Transverse colon (tissue), 4 donors: ENCODE measurements around the gene CERT1. TPM values are rescaled to one million over a fixed set of nuclear protein-coding genes. Genes with fewer than 3 reads are reported as not detected.
A peak's percentile ranks its signal among the peaks of the same experiment; 100 is the strongest.

ENCODE experiments used
- DNase-seq: peaks from one replicate; pipeline ENCODE4 v3.0.0-alpha.2; 2019
- H3K27ac ChIP-seq, 4 donors: fragments of 200-600 bp; sonication (generic); 2 replicates each; pipeline ENCODE4 v1.5.1; 2016 to 2018; ENCODE audit warnings: inconsistent platforms in 4 of 4
- H3K27me3 ChIP-seq: fragments of 200-600 bp; sonication (generic); 2 replicates; pipeline ENCODE4 v1.5.1; 2017; ENCODE audit warnings: inconsistent platforms
- H3K36me3 ChIP-seq, 4 donors: fragments of 200-600 bp; sonication (generic); 2 replicates each; pipeline ENCODE4 v1.5.1; 2017 to 2019; ENCODE audit warnings: inconsistent platforms in 4 of 4
- H3K4me1 ChIP-seq, 4 donors: fragments of 200-600 bp; sonication (generic); 2 replicates each; pipeline ENCODE4 v1.5.1; 2017 to 2020; ENCODE audit warnings: inconsistent platforms in 4 of 4
- H3K4me3 ChIP-seq, 4 donors: fragments of 200-600 bp; sonication (generic); 1 replicate in 1 of 4; 2 replicates in 3 of 4; pipeline versions ENCODE4 v1.5.1 to v1.6.1; 2017 to 2019; ENCODE audit warnings: inconsistent platforms in 4 of 4
- H3K9me3 ChIP-seq, 2 donors: fragments of 200-600 bp; sonication (generic); 2 replicates each; pipeline ENCODE4 v1.5.1; 2017 to 2019; ENCODE audit warnings: inconsistent platforms in 2 of 2
- EP300 ChIP-seq: sonication (generic); formaldehyde crosslinking; IDR thresholded peaks from one replicate; pipeline ENCODE4 v1.6.1; 2017; ENCODE audit warnings: antibody characterized with exemption, low read depth
- POLR2A ChIP-seq: fragments of 450-650 bp; IDR thresholded peaks from one replicate; pipeline ENCODE4 v1.6.1; 2016; ENCODE audit warnings: antibody characterized with exemption, mild to moderate bottlenecking, moderate library complexity
- POLR2AphosphoS5 ChIP-seq, 3 donors: sonication (generic); formaldehyde crosslinking; IDR thresholded peaks; one replicate each; pipeline ENCODE4 v1.6.1; 2016; ENCODE audit warnings: antibody characterized with exemption in 3 of 3
- WGBS, 2 donors: methylation state at CpG; one replicate each; pipeline ENCODE4 v1.1.5; 2018; ENCODE audit warnings: low coverage in 1 of 2; 5-methylcytosine and 5-hydroxymethylcytosine counted together
- in situ Hi-C, 4 donors: fragments of 200-750 bp; cut with MboI; loops; one replicate each; pipeline versions ENCODE4 v1.15.0 to v1.15.1; 2017; ENCODE audit warnings: low sequenced_read_pairs in 3 of 4, low pct_ligation_motif_present in 1 of 4, low pct_unique_long_range_greater_than_20kb in 1 of 4
- intact Hi-C: fragments of 100-400 bp; cut with DNase I; formaldehyde crosslinking; loops from one replicate; pipeline ENCODE4 v1.15.1; 2023; ENCODE audit warnings: low total_unique reads
- total RNA-seq, 4 donors: library from RNA; depleted of rRNA; stranded (reverse); fragments of >200 nt; gene quantifications; one replicate each; pipeline ENCODE4 v1.1.0, GENCODE V29; 2016
- TF ChIP-seq, protein P1 (sequence below), 5 experiments: fragments of 200-600 bp in 3 of 5; fragments of 450-650 bp in 2 of 5; sonication (generic) in 3 of 5; IDR thresholded peaks; 1 replicate in 2 of 5; 2 replicates in 3 of 5; pipeline ENCODE4 v1.5.1; 2016 to 2017; ENCODE audit warnings: antibody characterized with exemption in 5 of 5, inconsistent platforms in 3 of 5, mild to moderate bottlenecking in 2 of 5, moderate library complexity in 1 of 5

Gene CERT1
- total RNA-seq, 4 donors from 2014 or later: 33.2 to 59.5 (median 39.4) TPM

DNA sequence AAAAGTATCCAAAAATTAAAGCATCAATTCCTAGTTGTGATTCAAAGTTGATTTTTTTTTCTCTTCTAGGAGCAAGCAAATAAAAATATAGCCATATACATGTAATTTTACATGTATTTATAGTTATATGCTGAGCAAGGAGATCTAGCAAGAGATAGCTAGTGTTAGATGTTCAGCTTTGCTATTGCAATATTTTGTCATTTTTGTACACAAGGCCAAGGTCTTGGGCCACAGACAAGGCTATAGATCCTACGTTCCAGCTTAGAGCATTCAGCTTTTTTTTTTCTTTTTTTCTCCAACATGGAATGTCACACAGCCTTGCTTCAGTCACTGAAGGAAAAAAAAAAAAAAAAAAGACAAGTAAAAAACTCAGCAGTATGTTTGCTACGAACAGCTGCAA lies 137.6 kb downstream of the CERT1 start:
- no peak for DNase-seq
- peaks cover 0 to 24% (median 6%) of the 10 kb centered on the region in 4 donors for H3K36me3 ChIP-seq
- H3K27ac ChIP-seq: no peak overlapping the region
- no peaks in the 10 kb centered on the region for H3K9me3 ChIP-seq
- in situ Hi-C loops: no loop called here
- 76 to 84% methylated on average over 2 of the region's 2 CpGs for WGBS, 2 donors
- intact Hi-C loops: no loop called here
- H3K4me1 ChIP-seq: no peaks in the 10 kb centered on the region
- no peak overlapping the region for H3K4me3 ChIP-seq
- TF ChIP-seq POLR2AphosphoS5 (IDR thresholded peaks at IDR 0.05) (no peak), POLR2A (no peak), EP300 (no peak)
- TF ChIP-seq, protein P1, sequence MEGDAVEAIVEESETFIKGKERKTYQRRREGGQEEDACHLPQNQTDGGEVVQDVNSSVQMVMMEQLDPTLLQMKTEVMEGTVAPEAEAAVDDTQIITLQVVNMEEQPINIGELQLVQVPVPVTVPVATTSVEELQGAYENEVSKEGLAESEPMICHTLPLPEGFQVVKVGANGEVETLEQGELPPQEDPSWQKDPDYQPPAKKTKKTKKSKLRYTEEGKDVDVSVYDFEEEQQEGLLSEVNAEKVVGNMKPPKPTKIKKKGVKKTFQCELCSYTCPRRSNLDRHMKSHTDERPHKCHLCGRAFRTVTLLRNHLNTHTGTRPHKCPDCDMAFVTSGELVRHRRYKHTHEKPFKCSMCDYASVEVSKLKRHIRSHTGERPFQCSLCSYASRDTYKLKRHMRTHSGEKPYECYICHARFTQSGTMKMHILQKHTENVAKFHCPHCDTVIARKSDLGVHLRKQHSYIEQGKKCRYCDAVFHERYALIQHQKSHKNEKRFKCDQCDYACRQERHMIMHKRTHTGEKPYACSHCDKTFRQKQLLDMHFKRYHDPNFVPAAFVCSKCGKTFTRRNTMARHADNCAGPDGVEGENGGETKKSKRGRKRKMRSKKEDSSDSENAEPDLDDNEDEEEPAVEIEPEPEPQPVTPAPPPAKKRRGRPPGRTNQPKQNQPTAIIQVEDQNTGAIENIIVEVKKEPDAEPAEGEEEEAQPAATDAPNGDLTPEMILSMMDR (IDR thresholded peaks at IDR 0.05): no peak
- no peaks in the 10 kb centered on the region for H3K27me3 ChIP-seq

DNA sequence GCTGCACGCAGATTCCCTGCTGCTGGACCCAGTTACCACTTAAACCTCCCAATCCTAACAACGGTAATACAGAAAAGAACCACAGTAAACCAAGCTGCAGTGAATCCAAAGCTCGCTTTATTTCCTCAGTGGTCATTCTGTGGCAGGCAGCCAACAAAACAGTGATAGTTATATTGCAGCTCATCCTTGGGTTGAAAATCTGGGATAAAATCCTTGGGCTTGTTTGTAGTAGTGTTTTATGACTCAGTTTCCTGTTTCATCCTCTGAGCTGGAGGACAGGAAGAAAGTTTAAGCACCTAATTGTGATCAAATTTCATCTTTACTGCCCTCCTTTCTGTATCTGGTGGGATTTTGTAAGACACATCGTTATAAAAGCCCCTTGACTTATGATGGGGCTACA lies 143.0 kb downstream of the CERT1 start:
- in situ Hi-C loops (no loop called here), intact Hi-C loops (no loop called here)
- Histone ChIP-seq H3K27me3 (no peaks in the 10 kb centered on the region), H3K9me3 (no peaks in the 10 kb centered on the region), H3K36me3 (peaks cover 0 to under 1% (median 0%) of the 10 kb centered on the region in 4 donors), H3K4me3 (no peak overlapping the region), H3K27ac (no peak overlapping the region), H3K4me1 (peaks cover 0 to 2% (median 0%) of the 10 kb centered on the region in 4 donors)
- 79 to 84% methylated on average over 4 of the region's 4 CpGs for whole genome bisulfite sequencing, 2 donors
- no peak for DNase-seq
- TF ChIP-seq POLR2AphosphoS5 (IDR thresholded peaks at IDR 0.05) (no peak), EP300 (no peak), POLR2A (no peak)
- TF ChIP-seq, protein P1 (IDR thresholded peaks at IDR 0.05): no peak

DNA sequence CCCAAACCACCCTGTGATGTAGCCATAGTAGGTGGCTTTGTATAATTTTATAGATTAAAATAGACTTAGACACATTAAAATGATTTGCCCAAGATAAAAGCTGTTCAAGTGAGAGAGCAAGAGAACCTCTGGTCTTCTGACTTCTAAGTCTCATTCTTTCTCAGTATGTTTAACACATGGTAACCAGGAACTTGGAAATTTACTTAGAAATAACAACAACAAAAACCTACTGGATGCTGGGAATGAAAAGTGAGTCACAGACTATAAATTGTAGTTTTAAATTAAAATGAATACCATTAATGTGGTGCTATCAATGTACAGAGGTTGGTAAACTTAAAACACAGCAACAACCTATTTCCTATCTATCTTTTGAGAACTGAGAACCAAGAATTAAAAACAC lies 144.0 kb downstream of the CERT1 start:
- in situ Hi-C loops (no loop called here), intact Hi-C loops (no loop called here)
- no peaks in the 10 kb centered on the region for H3K27me3 ChIP-seq
- H3K36me3 ChIP-seq: no peaks in the 10 kb centered on the region
- peak overlapping the region in 1 of 4 donors; percentile 41 for H3K27ac ChIP-seq
- TF ChIP-seq, protein P1 (IDR thresholded peaks at IDR 0.05): no peak
- TF ChIP-seq POLR2A (no peak), EP300 (no peak), POLR2AphosphoS5 (IDR thresholded peaks at IDR 0.05) (no peak)
- H3K4me3 ChIP-seq: no peak overlapping the region
- H3K4me1 ChIP-seq: peaks cover 0 to 8% (median 0%) of the 10 kb centered on the region in 4 donors
- DNase-seq: no peak
- H3K9me3 ChIP-seq: no peaks in the 10 kb centered on the region

DNA sequence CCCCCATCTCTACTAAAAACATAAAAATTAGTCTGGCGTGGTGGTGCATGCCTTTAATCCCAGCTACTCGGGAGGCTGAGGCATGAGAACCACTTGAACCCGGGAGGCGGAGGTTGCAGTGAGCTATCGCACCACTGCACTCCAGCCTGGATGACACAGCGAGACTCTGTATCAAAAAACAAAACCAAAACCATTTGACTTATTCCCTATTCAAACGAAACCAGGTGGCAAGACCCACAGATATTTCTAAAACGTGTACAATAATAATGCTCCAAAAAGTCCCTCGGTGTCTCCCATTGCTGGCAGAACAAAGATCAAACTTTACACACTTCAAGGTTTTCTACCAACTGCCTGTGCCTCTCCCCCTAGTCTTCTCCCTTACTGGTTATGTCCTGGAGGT lies 144.6 kb downstream of the CERT1 start:
- in situ Hi-C loops (no loop called here), intact Hi-C loops (no loop called here)
- H3K9me3 ChIP-seq: no peaks in the 10 kb centered on the region
- H3K4me1 ChIP-seq: peaks cover 0 to 8% (median 0%) of the 10 kb centered on the region in 4 donors
- WGBS, 2 donors: 76% methylated on average over 9 of the region's 9 CpGs; no CpG with 5 or more reads in 1 of the 2 donors
- peak overlapping the region in 1 of 4 donors; percentile 41 for H3K27ac ChIP-seq
- TF ChIP-seq, protein P1 (IDR thresholded peaks at IDR 0.05): no peak
- TF ChIP-seq POLR2A (no peak), POLR2AphosphoS5 (IDR thresholded peaks at IDR 0.05) (no peak), EP300 (no peak)
- no peak overlapping the region for H3K4me3 ChIP-seq
- no peak for DNase-seq
- no peaks in the 10 kb centered on the region for H3K27me3 ChIP-seq
- H3K36me3 ChIP-seq: no peaks in the 10 kb centered on the region
